CD4-positive, alpha-beta T cell treated with Interleukin-4 for 1 hour (primary cell): ENCODE data around the gene PPP1R7.

Experiments used
- DNase-seq, 2 donors: peaks; one replicate each; pipeline ENCODE4 v3.0.0-alpha.2; 2020 to 2022

PPP1R7 gene

GRCh38 chr2:241217320-241218031 lies 67.2 kb downstream of the PPP1R7 start:
- peak; percentile 35 to 44 for DNase-seq

- DNase-seq, result peak; percentile 22 to 44
These were observed 68.1 kb downstream of the PPP1R7 start for GRCh38 chr2:241218131-241219029.

GRCh38 chr2:241219030-241219382 lies 68.7 kb downstream of the PPP1R7 start:
- DNase-seq, result no peak

- DNase-seq, result no peak
These were observed 69.6 kb downstream of the PPP1R7 start for GRCh38 chr2:241219856-241220356.

GRCh38 chr2:241223211-241224017 lies 73.1 kb downstream of the PPP1R7 start:
- no peak for DNase-seq

GRCh38 chr2:241224018-241224850 lies 74.0 kb downstream of the PPP1R7 start:
- DNase-seq, result no peak

- no peak for DNase-seq
These were observed 74.7 kb downstream of the PPP1R7 start for GRCh38 chr2:241224851-241225438.

GRCh38 chr2:241225545-241225944 lies 75.3 kb downstream of the PPP1R7 start:
- DNase-seq, result no peak

- DNase-seq, result no peak
These were observed 75.7 kb downstream of the PPP1R7 start for GRCh38 chr2:241225983-241226382.

- no peak for DNase-seq
These were observed 76.7 kb downstream of the PPP1R7 start for GRCh38 chr2:241226723-241227572.

- no peak for DNase-seq
These were observed 77.3 kb downstream of the PPP1R7 start for GRCh38 chr2:241227594-241227993.

GRCh38 chr2:241228081-241228859 lies 78.0 kb downstream of the PPP1R7 start:
- no peak for DNase-seq

GRCh38 chr2:241228860-241229516 lies 78.7 kb downstream of the PPP1R7 start:
- DNase-seq, result no peak

GRCh38 chr2:241229563-241230401 lies 79.5 kb downstream of the PPP1R7 start:
- DNase-seq, result no peak

GRCh38 chr2:241230435-241230834 lies 80.2 kb downstream of the PPP1R7 start:
- DNase-seq, result no peak

GRCh38 chr2:241232736-241233575 lies 82.7 kb downstream of the PPP1R7 start:
- no peak for DNase-seq
